HG02763 (cell line): ENCODE data around the gene EEF2.
"Not testable (repeated sequence)": the region's sequence is repeated elsewhere in the genome, so short reads cannot be mapped to it uniquely, and the experiment has no call there.

Experiments used
- ATAC-seq: cut with Tn5 transposase; IDR thresholded peaks from one replicate; pipeline ENCODE4 v1.9.1; 2021; ENCODE audit warnings: mild to moderate bottlenecking, moderate library complexity; ENCODE audit not compliant: unreplicated experiment

Gene EEF2

DNA sequence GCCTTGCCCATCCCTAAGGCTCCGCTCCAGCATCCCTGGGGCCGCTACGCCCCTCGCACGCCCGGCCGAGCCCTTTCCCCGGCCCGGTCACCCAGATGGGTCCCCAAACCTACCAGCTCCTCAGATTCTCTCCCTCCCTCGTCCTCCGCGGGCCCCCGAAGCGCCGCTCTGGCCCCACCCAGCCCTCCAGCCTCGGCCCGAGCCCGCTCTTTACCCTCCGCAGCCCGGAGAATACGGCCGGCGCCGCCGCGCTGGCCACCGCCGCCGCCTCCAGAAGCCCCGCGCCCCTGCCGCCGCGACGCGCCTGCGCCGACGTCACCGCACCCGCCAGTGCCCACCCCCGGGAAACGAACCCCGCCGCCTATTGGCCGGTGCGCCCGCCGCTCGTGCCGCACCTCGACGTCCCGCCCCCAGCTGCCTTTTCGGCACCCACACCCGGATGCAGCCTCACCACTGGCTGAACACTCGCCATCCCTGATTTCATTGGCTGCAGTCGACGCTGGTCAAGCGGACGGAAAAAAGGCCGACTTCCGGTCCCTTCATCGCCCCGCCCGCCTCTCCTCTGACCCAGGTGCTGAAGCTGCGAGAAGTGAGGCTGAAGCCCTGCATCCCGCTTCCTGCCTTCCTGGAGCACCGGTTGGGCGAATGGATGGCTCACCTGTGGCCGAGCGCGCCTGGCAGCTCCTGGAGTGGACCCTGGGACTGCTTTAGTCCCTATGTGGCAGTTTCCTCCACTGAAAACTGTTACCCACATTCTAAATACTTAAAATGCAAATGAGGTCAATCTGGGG, 14.3 kb downstream of the EEF2 start, which contains the start of gene DAPK3:
DAPK3 (minus strand) TSS at position 292 of the 791 bp plus-strand sequence. CDS start 1,364 bp downstream, outside the sequence.
- ATAC-seq = peak; percentile 94

DNA sequence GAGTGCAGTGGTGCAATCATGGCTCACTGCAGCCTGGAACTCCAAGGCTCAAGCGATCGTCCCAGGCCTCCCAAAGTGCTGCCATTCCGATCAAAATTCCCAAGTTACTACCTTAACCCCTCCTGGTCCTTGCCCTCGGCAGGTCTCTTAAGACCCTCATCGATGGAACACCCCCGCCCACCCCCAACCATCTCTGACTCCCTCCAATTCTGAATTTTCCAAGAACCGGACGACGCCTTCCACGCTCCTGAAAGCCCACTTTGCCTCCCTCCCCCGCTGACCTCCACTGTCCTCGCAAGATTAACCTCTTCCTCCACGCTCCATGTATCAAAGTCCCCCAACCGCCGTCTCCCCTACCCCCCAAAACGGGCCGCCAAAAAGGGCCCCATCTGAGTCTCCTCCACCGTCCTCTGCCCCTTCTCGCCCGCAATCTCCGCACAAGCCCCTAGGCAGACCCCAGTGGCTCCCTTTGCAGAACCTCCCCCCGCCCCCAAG, 14.9 kb downstream of the EEF2 start:
- ATAC-seq = no peak

DNA sequence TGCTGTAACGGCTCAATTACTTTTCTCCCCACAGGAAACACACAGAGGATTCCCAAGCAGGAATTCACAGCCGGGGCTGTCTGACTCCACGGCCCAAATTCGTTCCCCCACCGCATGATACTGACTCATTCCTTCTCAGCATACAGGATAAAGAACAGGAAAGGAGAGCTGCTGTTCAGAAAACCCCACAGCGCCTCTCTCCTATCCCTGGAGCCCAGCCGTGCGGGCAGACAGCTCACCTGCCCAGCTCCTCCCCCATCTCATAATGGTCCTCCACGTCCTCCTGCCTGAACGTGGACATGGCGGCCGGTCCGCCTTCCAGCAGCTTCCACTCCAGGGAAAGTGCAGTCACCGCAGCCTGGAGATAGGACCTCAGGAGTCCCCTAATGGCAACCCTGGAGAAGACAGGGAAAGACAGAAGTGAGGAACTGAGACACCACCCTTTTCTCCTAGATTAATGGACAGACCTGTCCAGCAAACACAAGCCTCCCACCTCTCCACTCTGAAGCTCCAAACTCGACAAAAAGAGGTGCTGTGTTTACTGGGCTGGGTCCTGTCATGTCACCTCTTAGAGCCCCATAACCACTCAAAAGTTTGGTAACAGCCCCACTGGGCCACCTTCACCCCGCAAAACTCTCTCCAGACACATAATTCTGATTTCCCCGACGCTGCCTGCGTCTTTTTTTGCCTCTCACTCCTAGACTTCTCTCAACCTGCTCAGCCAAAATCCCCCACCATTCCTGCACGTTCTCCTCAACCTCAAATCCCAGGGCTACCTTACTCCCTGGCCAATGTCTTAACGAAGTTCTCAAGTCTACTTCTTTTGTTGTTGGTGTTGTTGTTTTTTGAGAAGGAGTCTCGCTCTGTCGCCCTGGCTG, 15.6 kb downstream of the EEF2 start:
- no peak for ATAC-seq

DNA sequence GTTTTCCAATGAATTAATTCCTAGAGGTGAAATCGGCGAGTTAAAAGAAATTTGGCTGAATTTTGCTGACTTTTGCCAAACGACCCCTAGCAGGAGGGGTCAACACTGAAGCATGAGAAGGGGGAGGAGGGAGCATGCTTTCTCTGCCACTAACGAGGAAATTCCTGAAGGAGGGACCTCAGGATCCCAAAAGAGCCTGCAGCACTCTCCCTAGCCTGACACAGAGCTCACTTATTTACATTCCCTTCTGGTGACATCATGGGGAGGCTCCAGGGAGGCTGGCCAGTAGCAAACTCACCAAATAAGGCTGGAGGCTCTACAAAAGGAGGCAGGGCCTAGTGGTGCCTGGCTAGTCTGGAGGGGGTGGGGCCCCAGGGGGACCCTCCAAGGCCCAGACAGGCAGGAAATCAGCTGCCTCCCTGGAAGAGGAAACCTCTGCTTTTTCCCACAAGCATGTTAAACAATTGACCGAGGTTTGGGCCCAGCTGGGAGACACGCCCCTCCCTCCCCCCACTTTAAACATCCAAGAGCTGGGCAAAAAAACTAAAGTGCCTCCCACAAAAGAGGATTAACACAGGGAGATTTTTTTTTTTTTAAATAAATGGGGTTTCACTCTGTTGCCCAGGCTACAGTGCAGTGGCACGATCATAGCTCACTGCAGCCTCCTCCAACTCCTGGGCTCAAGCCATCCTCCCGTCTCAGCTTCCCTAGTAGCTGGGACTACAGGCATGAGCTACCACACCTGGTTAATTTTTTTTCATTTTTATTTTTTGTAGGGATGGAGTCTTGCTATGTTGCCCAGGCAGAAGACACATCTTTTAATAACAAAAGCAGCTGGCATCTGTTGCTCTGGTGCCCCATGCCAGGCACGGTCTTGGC, 16.5 kb downstream of the EEF2 start:
- no peak for ATAC-seq

DNA sequence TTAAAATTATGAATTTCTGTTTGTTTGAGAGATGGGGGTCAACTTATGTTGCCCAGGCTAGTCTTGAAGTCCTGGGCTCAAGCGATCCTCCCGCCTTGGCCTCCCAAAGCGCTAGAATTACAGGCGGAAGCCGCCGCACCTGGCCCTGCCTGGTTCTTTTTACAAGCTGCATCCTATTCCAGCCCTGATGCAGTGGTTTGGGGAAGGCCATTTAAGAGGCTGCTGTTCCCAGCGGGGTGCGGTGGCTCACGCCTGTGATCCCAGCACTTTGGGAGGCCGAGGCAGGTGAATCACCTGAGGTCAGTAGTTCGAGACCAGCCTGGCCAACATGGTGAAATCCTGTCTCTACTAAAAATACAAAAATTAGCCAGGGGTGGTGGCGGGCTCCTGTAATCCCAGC, 17.3 kb downstream of the EEF2 start:
- ATAC-seq = not testable (repeated sequence)

DNA sequence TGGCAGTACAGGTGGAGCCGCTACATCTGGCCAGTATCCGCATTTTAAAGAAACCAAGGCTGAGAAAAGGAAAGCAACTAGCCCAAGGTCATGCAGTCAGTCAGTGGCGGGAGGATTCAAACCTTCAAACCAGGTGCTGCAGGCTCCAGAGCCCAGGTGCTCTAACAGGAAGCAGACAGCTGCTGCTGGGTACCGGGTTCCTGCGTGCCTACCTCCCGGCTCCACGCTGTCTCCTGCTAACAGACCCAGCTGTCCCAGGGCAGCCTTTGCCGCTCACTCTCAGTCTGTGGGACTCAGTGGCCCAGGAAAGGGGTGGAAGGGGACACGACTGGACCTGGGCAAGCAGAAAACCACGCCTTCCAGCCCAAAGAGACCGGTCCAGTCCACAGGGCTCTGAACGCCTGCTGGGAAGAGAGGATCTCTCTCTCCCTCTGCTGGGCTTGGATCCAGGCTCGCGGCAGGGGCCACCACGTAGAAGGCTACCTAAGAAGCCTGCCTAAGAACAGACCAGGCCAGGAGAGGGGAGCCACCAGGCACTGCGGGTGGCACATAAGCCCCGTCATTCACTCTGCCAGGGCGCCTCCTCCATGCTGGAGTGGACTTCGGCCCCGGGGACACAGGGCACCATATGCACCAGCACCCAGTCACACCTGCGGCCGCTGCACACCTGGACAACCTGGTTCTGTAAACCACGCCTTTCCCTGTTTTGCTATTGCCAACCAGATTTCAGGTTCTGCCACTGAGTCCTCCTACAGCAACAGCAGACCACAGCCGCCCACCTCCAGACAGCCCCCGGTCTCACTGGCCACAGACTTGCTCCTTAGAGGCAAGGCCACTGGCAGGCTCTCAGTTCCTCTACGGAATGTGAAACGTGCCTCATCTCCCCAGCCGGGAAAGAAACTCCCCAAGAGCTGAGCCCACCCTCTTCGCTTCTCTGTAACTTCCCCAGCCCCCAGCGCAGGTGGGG, 18.9 kb downstream of the EEF2 start:
- ATAC-seq = no peak

DNA sequence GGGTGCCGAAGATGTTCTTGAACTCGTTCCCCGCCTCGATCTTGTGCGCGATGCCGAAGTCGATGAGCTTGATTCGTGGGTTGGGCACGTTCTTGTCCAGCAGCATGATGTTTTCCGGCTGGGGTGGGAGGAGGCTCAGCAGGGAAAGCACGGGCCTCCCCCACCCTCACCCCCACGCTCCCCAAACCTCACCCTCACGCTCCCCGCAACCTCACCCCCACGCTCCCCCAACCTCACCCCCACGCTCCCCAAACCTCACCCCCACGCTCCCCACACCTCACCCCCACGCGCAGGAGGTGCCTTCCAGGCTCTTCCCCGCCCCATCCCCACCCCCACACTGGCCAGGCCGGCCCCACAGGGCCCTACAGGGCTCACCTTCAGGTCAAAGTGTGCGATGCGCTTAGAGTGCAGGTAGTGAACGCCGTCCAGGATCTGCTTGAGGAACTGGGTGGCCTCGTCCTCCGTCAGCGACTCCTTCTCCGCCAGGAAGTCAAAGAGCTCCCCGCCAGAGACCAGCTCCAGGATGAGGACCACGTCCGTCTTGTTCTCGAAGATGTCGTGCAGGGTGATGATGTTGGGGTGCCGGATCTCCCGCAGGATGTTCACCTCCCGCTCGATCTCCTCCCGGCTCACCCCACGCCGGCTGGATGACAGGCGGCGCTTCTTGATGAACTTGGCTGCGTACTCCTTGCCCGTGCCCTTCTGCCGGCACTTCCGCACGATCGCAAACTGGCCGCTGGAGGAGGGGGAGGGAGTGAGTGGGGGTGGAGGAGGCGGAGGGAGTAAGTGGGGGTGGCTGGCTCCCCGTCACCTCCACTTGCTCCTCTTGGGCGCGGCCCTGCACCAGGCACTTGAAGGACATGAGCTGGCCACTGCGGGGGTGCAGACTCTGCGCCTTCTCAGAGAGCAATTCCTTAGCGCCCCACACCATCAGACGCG, 20.7 kb downstream of the EEF2 start:
- ATAC-seq = no peak

DNA sequence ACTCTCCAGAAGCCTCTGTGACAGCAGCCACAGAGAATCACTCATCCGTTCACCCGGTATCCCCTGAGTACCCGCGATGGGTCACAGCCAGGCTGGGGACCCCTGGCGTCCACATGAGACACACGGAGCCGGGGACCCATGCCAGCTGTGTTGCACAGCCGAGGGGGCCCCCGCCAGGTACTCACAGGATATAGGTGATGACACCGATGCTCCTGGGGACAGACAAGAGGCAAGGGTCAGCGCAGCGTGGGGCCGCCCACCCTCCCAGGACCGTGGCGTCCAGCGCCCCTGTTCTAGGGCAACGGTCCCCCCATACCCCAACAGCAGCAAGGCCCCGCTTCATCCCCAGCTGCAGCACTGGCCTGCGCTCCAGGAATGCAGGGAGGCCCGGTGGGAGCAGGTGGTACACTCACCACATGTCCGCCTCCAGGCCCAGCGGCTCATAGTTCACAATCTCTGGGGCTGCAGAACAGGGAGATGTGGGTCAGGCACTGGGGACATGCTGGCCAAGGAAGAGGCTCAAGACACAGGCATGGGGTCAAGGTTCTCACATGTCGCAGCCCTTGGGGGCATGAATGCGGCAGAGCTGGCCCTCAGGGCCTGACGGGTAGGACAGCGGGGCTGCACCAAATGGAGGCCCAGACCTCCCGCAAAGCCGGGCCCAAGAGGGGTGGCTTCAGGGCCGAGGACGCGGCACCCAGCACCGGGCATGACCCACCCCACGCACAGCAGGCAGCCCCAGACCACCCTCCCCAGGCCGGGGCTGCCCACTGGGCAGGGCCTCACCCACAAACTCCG, 21.6 kb downstream of the EEF2 start:
- no peak for ATAC-seq

DNA sequence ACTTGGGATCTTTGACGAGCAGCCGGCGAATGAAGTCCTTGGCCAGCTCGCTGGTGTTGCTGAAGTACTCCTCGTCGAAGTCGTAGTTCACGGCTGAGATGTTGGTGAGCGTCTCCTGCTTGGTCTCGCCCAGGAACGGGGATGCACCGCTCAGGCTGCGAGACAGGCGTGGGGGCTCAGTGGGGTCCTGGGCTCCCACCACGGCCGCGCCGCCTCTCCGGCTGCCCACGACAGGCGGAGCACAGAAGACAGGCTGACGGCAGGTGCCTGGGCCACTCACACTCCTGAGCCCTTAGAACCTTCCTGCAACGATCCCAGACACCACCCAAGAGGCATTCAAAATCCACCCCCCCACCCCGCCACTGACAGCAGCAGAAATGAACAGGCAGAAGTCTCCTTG, 24.3 kb downstream of the EEF2 start:
- no peak for ATAC-seq

DNA sequence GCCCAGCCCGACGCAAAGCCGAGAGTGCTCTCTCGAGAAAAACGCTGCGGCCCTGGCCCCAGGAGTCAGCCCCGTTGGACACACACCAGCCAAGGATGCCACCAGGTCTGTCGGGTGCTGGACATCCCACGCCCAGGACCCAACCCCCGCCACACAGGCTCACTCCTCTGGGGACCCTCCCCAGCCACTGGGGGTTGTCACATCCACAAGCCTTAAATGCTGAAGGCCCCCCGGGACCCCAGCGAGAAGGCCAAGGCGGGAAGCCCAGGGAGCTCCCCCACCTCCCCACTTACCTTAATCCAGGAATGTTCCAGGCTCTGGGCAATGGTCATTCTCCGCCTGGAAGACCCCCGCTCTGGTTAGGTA, 25.5 kb downstream of the EEF2 start:
- ATAC-seq = no peak

DNA sequence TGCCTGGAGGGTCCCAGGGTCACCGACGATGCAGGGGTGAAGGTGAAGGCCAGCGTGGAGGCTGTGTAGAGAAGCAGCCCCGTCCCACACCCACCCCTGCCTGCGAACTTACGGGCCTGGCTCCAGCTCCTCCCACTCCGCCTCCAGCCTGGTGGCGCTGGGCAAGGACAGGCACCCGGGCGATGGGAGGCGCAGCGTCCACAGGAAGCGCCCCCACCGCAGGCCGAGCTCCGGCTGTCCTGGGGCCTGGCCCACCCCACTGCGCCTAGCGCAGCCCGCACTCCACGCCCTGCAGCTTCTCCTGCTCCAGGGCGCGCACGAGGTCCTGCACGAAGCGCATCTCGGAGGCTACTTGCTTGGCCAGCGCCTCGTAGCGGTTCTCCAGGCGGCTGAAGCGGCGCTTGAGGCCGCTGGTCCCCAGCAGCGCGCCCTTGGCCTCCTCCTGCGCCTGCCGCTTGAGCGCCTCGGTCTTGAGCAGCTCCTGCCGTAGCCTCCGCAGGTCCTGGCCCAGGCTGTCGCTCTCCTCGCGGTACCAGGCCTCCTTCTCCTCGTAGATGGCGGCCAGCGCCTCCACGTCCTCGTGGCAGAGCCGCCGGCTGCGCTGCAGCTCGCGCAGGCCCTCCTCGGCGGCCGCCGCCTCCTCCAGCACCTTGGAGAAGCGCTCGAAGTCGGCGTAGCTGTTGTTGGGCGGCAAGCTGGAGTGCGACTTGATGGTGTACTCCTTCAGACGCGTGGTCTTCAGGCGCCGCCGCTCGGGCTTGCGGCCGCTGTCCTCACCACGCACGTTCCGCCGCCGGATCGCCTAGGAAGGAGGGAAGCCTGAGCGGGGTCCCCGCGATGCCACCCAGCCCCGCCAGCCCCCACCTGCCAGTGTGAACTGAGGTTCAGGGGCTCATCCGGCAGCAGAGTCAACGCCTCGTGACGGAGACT, 26.2 kb downstream of the EEF2 start:
- no peak for ATAC-seq

DNA sequence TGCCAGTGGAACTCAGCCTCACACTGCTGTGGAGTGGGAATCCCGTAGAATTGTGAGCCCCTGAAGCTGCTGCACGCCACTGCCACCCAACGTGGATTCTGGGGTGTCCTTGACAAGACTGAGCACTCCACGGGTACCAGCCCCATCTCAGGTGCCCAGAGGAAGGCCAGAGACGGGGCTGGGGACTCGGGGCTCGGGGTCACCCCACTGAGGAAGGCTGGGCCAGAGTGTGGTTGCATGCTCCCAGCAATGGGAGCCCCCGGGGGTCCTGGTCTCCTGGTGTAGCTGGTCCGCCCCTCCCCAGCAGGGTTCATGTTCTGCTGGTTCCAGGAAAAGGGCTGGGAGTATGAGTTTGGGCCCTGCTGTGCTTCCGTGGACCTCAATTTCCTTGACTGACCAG, 29.6 kb downstream of the EEF2 start:
- no peak for ATAC-seq

DNA sequence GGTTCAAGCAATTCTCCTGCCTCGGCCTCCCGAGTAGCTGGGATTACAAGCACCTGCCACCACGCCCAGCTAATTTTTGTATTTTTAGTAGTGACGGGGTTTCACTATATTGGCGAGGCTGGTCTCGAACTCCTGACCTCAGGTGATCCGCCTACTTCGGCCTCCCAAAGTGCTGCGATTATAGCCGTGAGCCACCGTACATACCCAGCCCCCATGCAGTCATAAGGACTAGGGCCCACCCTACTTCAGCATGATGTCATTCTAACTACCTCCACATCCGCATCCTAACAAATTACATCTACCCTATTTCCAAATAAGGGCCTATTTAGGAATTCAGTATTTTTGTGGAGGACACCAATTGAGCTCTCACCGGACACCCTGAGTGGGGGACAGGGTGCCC, 30.0 kb downstream of the EEF2 start:
- ATAC-seq = not testable (repeated sequence)

DNA sequence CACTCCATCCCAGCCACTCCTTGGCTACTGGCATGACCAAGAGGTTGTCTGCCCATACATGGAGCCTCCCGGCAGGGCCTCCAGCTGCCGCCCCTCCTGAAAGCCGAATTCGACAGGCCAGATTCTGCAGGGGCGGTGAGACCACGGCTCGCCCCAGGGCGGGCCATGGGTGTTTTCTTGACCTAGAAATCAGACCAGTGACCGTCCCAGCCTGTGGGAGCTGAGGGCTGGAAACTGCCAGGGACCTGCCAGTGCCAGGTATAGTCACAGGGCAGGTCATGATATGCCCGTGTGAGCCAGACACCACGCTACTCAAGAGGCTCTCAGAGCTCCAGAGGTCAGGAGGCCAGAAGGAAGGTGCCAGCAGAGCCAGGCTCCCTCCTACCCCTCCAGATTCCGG, 31.2 kb downstream of the EEF2 start:
- ATAC-seq = no peak

DNA sequence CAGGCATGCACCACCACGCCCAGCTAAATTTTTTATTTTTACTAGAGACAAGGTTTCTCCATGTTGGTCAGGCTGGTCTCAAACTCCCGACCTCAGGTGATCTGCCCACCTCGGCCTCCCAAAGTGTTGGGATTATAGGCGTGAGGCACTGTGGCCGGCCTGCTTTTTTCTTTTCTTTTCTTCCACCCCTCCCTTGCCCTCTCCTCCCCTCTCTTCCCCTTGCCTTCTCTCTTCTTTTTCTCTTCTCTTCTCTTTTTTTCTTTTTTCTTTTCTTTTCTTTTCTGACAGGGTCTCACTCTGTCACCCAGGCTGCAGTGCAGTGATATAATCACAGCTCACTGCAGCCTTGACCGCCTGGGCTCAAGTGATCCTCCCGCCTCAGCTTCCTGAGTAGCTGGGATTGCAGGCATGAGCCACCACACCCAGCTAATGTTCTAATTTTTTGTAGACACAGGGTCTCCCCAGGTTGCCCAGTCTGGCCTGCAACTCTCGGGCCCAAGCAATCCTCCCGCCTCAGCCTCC, 32.4 kb downstream of the EEF2 start:
- ATAC-seq = not testable (repeated sequence)
